ENCODE measurements around the gene TREML1. TPM values are rescaled to one million over a fixed set of nuclear protein-coding genes. Genes with fewer than 3 reads are reported as not detected.
A peak's percentile ranks its signal among the peaks of the same experiment; 100 is the strongest.

The TREML1 gene
- total and polyA plus RNA-seq, 2 experiments from 2014 or later = not detected

- Mint-ChIP-seq H3K27ac (no peak overlapping the region), H3K9me3 (no peaks in the 10 kb centered on the region; the same call in 2 of the 3 replicates)
Observed at GRCh38 chr6:41201764-41202173, 47.6 kb upstream of the TREML1 start.

More at GRCh38 chr6:41201764-41202173, 47.6 kb upstream of the TREML1 start:
- TF ChIP-seq ZNF114 (CRISPR knock-in tag; IDR thresholded peaks at IDR 0.05) (no peak), POLR2AphosphoS5 (IDR thresholded peaks at IDR 0.05; ENCODE audit: low read depth) (no peak), EZH2 (IDR thresholded peaks at IDR 0.05; ENCODE audit: low read depth, unreplicated experiment) (no peak), STAT1 (IDR thresholded peaks at IDR 0.05; ENCODE audit: unreplicated experiment) (no peak), ZNF331 (CRISPR knock-in tag; IDR thresholded peaks at IDR 0.05; ENCODE audit: low read depth) (no peak), ETS1 (IDR thresholded peaks at IDR 0.05) (no peak), JUNB (IDR thresholded peaks at IDR 0.05; ENCODE audit: unreplicated experiment) (no peak), CREB1 (CRISPR knock-in tag; IDR thresholded peaks at IDR 0.05; ENCODE audit: low read depth) (no peak), EZH2phosphoT487 (IDR thresholded peaks at IDR 0.05; ENCODE audit: unreplicated experiment) (no peak), NANOG (IDR thresholded peaks at IDR 0.05; ENCODE audit: borderline replicate concordance) (no peak)
- TF ChIP-seq, protein P1, sequence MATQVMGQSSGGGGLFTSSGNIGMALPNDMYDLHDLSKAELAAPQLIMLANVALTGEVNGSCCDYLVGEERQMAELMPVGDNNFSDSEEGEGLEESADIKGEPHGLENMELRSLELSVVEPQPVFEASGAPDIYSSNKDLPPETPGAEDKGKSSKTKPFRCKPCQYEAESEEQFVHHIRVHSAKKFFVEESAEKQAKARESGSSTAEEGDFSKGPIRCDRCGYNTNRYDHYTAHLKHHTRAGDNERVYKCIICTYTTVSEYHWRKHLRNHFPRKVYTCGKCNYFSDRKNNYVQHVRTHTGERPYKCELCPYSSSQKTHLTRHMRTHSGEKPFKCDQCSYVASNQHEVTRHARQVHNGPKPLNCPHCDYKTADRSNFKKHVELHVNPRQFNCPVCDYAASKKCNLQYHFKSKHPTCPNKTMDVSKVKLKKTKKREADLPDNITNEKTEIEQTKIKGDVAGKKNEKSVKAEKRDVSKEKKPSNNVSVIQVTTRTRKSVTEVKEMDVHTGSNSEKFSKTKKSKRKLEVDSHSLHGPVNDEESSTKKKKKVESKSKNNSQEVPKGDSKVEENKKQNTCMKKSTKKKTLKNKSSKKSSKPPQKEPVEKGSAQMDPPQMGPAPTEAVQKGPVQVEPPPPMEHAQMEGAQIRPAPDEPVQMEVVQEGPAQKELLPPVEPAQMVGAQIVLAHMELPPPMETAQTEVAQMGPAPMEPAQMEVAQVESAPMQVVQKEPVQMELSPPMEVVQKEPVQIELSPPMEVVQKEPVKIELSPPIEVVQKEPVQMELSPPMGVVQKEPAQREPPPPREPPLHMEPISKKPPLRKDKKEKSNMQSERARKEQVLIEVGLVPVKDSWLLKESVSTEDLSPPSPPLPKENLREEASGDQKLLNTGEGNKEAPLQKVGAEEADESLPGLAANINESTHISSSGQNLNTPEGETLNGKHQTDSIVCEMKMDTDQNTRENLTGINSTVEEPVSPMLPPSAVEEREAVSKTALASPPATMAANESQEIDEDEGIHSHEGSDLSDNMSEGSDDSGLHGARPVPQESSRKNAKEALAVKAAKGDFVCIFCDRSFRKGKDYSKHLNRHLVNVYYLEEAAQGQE (IDR thresholded peaks at IDR 0.05; ENCODE audit: unreplicated experiment) = no peak
- TF ChIP-seq, protein P2, sequence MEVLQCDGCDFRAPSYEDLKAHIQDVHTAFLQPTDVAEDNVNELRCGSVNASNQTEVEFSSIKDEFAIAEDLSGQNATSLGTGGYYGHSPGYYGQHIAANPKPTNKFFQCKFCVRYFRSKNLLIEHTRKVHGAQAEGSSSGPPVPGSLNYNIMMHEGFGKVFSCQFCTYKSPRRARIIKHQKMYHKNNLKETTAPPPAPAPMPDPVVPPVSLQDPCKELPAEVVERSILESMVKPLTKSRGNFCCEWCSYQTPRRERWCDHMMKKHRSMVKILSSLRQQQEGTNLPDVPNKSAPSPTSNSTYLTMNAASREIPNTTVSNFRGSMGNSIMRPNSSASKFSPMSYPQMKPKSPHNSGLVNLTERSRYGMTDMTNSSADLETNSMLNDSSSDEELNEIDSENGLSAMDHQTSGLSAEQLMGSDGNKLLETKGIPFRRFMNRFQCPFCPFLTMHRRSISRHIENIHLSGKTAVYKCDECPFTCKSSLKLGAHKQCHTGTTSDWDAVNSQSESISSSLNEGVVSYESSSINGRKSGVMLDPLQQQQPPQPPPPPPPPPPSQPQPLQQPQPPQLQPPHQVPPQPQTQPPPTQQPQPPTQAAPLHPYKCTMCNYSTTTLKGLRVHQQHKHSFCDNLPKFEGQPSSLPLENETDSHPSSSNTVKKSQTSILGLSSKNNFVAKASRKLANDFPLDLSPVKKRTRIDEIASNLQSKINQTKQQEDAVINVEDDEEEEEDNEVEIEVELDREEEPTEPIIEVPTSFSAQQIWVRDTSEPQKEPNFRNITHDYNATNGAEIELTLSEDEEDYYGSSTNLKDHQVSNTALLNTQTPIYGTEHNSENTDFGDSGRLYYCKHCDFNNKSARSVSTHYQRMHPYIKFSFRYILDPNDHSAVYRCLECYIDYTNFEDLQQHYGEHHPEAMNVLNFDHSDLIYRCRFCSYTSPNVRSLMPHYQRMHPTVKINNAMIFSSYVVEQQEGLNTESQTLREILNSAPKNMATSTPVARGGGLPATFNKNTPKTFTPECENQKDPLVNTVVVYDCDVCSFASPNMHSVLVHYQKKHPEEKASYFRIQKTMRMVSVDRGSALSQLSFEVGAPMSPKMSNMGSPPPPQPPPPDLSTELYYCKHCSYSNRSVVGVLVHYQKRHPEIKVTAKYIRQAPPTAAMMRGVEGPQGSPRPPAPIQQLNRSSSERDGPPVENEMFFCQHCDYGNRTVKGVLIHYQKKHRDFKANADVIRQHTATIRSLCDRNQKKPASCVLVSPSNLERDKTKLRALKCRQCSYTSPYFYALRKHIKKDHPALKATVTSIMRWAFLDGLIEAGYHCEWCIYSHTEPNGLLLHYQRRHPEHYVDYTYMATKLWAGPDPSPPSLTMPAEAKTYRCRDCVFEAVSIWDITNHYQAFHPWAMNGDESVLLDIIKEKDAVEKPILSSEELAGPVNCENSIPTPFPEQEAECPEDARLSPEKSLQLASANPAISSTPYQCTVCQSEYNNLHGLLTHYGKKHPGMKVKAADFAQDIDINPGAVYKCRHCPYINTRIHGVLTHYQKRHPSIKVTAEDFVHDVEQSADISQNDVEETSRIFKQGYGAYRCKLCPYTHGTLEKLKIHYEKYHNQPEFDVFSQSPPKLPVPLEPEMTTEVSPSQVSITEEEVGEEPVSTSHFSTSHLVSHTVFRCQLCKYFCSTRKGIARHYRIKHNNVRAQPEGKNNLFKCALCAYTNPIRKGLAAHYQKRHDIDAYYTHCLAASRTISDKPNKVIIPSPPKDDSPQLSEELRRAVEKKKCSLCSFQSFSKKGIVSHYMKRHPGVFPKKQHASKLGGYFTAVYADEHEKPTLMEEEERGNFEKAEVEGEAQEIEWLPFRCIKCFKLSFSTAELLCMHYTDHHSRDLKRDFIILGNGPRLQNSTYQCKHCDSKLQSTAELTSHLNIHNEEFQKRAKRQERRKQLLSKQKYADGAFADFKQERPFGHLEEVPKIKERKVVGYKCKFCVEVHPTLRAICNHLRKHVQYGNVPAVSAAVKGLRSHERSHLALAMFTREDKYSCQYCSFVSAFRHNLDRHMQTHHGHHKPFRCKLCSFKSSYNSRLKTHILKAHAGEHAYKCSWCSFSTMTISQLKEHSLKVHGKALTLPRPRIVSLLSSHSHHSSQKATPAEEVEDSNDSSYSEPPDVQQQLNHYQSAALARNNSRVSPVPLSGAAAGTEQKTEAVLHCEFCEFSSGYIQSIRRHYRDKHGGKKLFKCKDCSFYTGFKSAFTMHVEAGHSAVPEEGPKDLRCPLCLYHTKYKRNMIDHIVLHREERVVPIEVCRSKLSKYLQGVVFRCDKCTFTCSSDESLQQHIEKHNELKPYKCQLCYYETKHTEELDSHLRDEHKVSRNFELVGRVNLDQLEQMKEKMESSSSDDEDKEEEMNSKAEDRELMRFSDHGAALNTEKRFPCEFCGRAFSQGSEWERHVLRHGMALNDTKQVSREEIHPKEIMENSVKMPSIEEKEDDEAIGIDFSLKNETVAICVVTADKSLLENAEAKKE (CRISPR knock-in tag; IDR thresholded peaks at IDR 0.05) = no peak
- TF ChIP-seq, protein P3, sequence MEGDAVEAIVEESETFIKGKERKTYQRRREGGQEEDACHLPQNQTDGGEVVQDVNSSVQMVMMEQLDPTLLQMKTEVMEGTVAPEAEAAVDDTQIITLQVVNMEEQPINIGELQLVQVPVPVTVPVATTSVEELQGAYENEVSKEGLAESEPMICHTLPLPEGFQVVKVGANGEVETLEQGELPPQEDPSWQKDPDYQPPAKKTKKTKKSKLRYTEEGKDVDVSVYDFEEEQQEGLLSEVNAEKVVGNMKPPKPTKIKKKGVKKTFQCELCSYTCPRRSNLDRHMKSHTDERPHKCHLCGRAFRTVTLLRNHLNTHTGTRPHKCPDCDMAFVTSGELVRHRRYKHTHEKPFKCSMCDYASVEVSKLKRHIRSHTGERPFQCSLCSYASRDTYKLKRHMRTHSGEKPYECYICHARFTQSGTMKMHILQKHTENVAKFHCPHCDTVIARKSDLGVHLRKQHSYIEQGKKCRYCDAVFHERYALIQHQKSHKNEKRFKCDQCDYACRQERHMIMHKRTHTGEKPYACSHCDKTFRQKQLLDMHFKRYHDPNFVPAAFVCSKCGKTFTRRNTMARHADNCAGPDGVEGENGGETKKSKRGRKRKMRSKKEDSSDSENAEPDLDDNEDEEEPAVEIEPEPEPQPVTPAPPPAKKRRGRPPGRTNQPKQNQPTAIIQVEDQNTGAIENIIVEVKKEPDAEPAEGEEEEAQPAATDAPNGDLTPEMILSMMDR (conservative IDR thresholded peaks at IDR 0.05; ENCODE audit: low read depth in 2 of 2) = no peak
- no peaks in the 10 kb centered on the region for H3K9me2 ChIP-seq (ENCODE audit: insufficient read depth)
- no peak overlapping the region for H3K4me2 ChIP-seq
- Mint-ChIP-seq H3K36me3 (ENCODE audit: low read depth) (no peaks in the 10 kb centered on the region), H3K27me3 (ENCODE audit: insufficient read depth, low read depth, poor library complexity) (peaks cover 4% of the 10 kb centered on the region), H3K4me1 (peaks cover 23% of the 10 kb centered on the region), H3K4me3 (no peak overlapping the region)
- peak; percentile 24; the same call in 2 of the 3 replicates for ATAC-seq
- H3K36me3 ChIP-seq (ENCODE audit: insufficient read depth) = no peaks in the 10 kb centered on the region
- no peak overlapping the region for H3K27ac ChIP-seq (ENCODE audit: low read depth)
- peaks cover 13% of the 10 kb centered on the region; the same call in 1 of the 2 replicates for H3K4me1 ChIP-seq (ENCODE audit: insufficient read depth)
- no peak overlapping the region for H2AFZ ChIP-seq
- H3K4me3 ChIP-seq = no peak overlapping the region
- DNase-seq (ENCODE audit: low spot score) = no peak
- no peaks in the 10 kb centered on the region for H3K79me2 ChIP-seq (replicated peaks; ENCODE audit: insufficient read depth)
- no peaks in the 10 kb centered on the region for H3F3A ChIP-seq (replicated peaks; ENCODE audit: low read depth)
- H4K20me1 ChIP-seq (replicated peaks; ENCODE audit: insufficient read depth) = no peaks in the 10 kb centered on the region
- no peaks in the 10 kb centered on the region for H3K27me3 ChIP-seq (ENCODE audit: insufficient read depth)

All from GM23338 (cell line).